K562 (cell line): ENCODE results near the gene ANKRD13D. TPM values are rescaled to one million over a fixed set of nuclear protein-coding genes. Genes with fewer than 3 reads are reported as not detected.

Experiments used
- BRD9 ChIP-seq: fragments of 450-650 bp; IDR thresholded peaks from 2 replicates; pipeline ENCODE4 v1.6.1; 2018; ENCODE audit warnings: low read depth; ENCODE audit not compliant: partially characterized antibody
- CBX8 ChIP-seq: fragments of 200-600 bp; sonication (generic); IDR thresholded peaks from 2 replicates; pipeline ENCODE4 v1.6.1; 2012; ENCODE audit warnings: borderline replicate concordance, mixed run types, low read depth, mild to moderate bottlenecking, moderate library complexity, mixed read lengths, low read length, control low read depth, inconsistent platforms; ENCODE audit not compliant: poor library complexity, severe bottlenecking; ENCODE audit errors: extremely low read depth
- ETV5 ChIP-seq: sonication (generic); formaldehyde crosslinking; IDR thresholded peaks from 2 replicates; pipeline ENCODE4 v1.4.0; 2020; ENCODE audit warnings: low read depth, mild to moderate bottlenecking, missing genetic modification reagents
- GABPB1 ChIP-seq: sonication (generic); formaldehyde crosslinking; IDR thresholded peaks from 2 replicates; pipeline ENCODE4 v1.8.0; 2022; ENCODE audit warnings: mild to moderate bottlenecking, missing genetic modification reagents
- GTF2F1 ChIP-seq: IDR thresholded peaks from 2 replicates; pipeline ENCODE4 v1.6.1; 2011; ENCODE audit warnings: low read depth, low read length, improper control_type of control experiment
- HDAC1 ChIP-seq, 2 experiments: fragments of 450-650 bp; IDR thresholded peaks; 2 replicates each; pipeline ENCODE4 v1.6.1; 2016 to 2017; ENCODE audit warnings: inconsistent platforms in 1 of 2, mild to moderate bottlenecking in 1 of 2, moderate library complexity in 1 of 2
- KLF1 ChIP-seq: fragments of 450-650 bp; IDR thresholded peaks from 2 replicates; pipeline ENCODE4 v1.6.1; 2016; ENCODE audit warnings: missing genetic modification characterization, missing compliant biosample characterization
- MAX ChIP-seq: sonication (generic); formaldehyde crosslinking; IDR thresholded peaks from 2 replicates; pipeline ENCODE4 v1.9.0; 2022; ENCODE audit warnings: mild to moderate bottlenecking, missing genetic modification reagents
- PHF8 ChIP-seq: fragments of 200-600 bp; sonication (generic); IDR thresholded peaks from 2 replicates; pipeline ENCODE4 v1.6.1; 2012; ENCODE audit warnings: mixed run types, mild to moderate bottlenecking, inconsistent platforms, low read length, moderate library complexity, borderline replicate concordance
- PRPF4 ChIP-seq: fragments of 200-400 bp; formaldehyde crosslinking; IDR thresholded peaks from one replicate; pipeline ENCODE4 v1.6.1; 2017; ENCODE audit warnings: low read length, low read depth, mild to moderate bottlenecking; ENCODE audit not compliant: insufficient read depth, poor library complexity, severe bottlenecking
- REST ChIP-seq, 2 experiments: fragments of 450-650 bp; formaldehyde crosslinking in 1 of 2; IDR thresholded peaks; 2 replicates each; pipeline versions ENCODE4 v1.4.0 to v1.6.1; 2014 to 2020; ENCODE audit warnings: mild to moderate bottlenecking in 2 of 2, borderline replicate concordance in 1 of 2, low read depth in 1 of 2
- SRSF7 ChIP-seq: fragments of 200-400 bp; formaldehyde crosslinking; optimal IDR thresholded peaks from 2 replicates; pipeline ENCODE3; 2017; ENCODE audit warnings: mild to moderate bottlenecking, low read depth, low read length
- TAF15 ChIP-seq: fragments of 200-400 bp; formaldehyde crosslinking; IDR thresholded peaks from 2 replicates; pipeline ENCODE4 v1.6.1; 2017; ENCODE audit warnings: mild to moderate bottlenecking, low read depth, low read length, moderate library complexity
- ZNF436 ChIP-seq: fragments of 250-450, 450-650 bp; sonication (Bioruptor Pico); formaldehyde crosslinking; IDR thresholded peaks from 2 replicates; pipeline ENCODE4 v1.7.0; 2020; ENCODE audit warnings: mild to moderate bottlenecking
- ZNF766 ChIP-seq: fragments of 200-800 bp; sonication (Bioruptor generic); conservative IDR thresholded peaks from 2 replicates; pipeline ENCODE4 v1.6.1; 2016; ENCODE audit warnings: missing genetic modification characterization, missing compliant biosample characterization
- ZNF778 ChIP-seq: fragments of 450-650 bp; formaldehyde crosslinking; IDR thresholded peaks from 2 replicates; pipeline ENCODE4 v1.4.0; 2020; ENCODE audit warnings: mild to moderate bottlenecking, moderate library complexity
- polyA plus RNA-seq, 8 experiments: library from polyadenylated mRNA; depleted of rRNA in 4 of 8; stranded (reverse) in 5 of 8; unstranded in 3 of 8; fragments of >200 nt; fragmentation: Nextera tagmentation in 2 of 8; fragmentation: Illumina TruSeq in 1 of 8; extraction: Ambion mirVana in 2 of 8; extraction: Trizol in 1 of 8; gene quantifications; 2 replicates each; pipeline versions ENCODE4 v1.2.1 to v1.2.3, GENCODE V29; 2011 to 2014; ENCODE audit warnings: inconsistent platforms in 1 of 8, missing spikeins in 1 of 8
- total RNA-seq, 7 experiments: library from RNA; depleted of rRNA in 6 of 7; stranded (reverse); fragments of >200 nt in 6 of 7; fragmentation: Illumina TruSeq in 2 of 7; extraction: Trizol in 2 of 7; gene quantifications; 2 replicates each; pipeline versions ENCODE4 v1.2.1 to v1.2.3, GENCODE V29; 2011 to 2021; ENCODE audit warnings: low replicate concordance in 1 of 7

Gene ANKRD13D
- total and polyA plus RNA-seq, 9 of the 15 experiments (the other 6 are each of a cell fraction or from before 2014, with no cell fraction given), result 0.94 to 40.9 (median 22.4) TPM

DNA sequence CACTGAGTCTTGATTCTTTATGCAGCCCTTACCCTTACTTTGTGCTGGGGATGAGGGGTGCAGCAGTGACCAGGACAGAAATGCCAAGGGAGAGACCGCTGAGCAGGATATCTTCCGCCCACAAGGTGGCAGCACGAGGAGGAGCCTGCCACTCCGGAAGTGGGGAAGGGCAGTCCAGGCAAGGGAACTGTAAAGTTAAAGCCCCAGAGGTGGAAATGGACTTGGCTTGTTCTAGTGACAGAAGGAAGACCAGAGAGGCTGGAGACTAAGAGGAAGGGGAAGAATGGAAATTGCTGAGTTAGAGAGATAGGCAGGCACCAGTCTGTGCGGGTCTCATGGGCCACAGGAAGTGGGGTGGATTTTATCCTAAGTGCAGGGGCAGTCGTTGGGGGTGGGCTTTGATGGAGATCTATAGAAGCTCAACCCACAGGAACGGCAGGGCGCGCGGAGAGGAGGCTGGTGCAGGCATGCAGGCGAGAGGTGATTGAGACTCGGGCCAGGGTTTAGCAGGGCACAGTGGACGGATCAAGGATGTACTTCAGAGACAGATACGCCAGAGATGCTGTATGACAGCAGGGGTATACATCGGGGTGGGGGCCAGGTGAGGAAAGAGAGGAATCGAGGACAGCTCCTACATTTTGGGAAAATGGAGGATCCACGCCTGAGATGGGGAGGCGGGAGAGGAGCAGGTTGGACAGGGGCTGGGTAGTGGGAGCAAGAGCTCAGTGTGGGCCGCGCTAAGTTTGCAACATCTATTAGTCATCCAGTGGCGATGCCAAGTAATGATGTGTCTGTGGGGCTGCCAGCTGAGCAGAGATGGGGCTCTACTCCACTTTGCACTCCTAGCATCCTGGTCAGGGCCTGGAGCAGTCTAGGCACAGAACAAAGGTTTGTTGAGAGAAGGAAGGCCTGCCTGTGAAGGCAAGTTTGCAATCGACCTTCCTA lies 26.1 kb upstream of the ANKRD13D start (continued):
- TF ChIP-seq REST (IDR thresholded peaks at IDR 0.05; ENCODE audit: borderline replicate concordance), result peak; percentile 61; the same call in 1 of the 2 replicates
- TF ChIP-seq REST (CRISPR knock-in tag; IDR thresholded peaks at IDR 0.05; ENCODE audit: low read depth), result no peak
- no peak for TF ChIP-seq ZNF778 (CRISPR knock-in tag)
- TF ChIP-seq PHF8, result no peak; the same call in 1 of the 2 replicates
- TF ChIP-seq GTF2F1, result 0 out of 2 replicates have a peak, but pooled peaks have one; percentile 20
- TF ChIP-seq KLF1 (tag), result peak; percentile 68; the same call in 1 of the 2 replicates
- peak; percentile 82 for TF ChIP-seq BRD9
- no peak for TF ChIP-seq SRSF7
- TF ChIP-seq CBX8, result no peak
- no peak for TF ChIP-seq PRPF4
- peak in 1 of 2 experiments; percentile 63; a peak in 2 of 4 replicates for TF ChIP-seq HDAC1 (IDR thresholded peaks at IDR 0.05)
- TF ChIP-seq GABPB1 (CRISPR knock-in tag), result peak; percentile 82
- 0 out of 2 replicates have a peak, but pooled peaks have one; percentile 52 for TF ChIP-seq ZNF766 (CRISPR knock-in tag)
- TF ChIP-seq MAX, result peak; percentile 45
- peak; percentile 99 for TF ChIP-seq ETV5
- no peak for TF ChIP-seq TAF15
- TF ChIP-seq ZNF436 (CRISPR knock-in tag), result no peak
